Adrenal gland (tissue), 5 donors: ENCODE results near the gene MKNK1.

ENCODE experiments used
- POLR2A ChIP-seq, 2 donors: fragments of 450-650 bp; IDR thresholded peaks; one replicate each; pipeline ENCODE4 v1.6.1; 2017; ENCODE audit warnings: antibody characterized with exemption in 2 of 2, mild to moderate bottlenecking in 2 of 2, moderate library complexity in 1 of 2
- TF ChIP-seq, protein P1 (sequence below), 6 experiments: fragments of 450-650 bp in 4 of 6; fragments of 200-600 bp in 2 of 6; sonication (generic) in 1 of 6; IDR thresholded peaks; 1 replicate in 5 of 6; 2 replicates in 1 of 6; pipeline versions ENCODE4 v1.5.1 to v1.8.0; 2016 to 2021; ENCODE audit warnings: antibody characterized with exemption in 6 of 6, mild to moderate bottlenecking in 2 of 6, moderate library complexity in 1 of 6
- donor health status: DM: no; HTN: no; CAD: no.

DNA sequence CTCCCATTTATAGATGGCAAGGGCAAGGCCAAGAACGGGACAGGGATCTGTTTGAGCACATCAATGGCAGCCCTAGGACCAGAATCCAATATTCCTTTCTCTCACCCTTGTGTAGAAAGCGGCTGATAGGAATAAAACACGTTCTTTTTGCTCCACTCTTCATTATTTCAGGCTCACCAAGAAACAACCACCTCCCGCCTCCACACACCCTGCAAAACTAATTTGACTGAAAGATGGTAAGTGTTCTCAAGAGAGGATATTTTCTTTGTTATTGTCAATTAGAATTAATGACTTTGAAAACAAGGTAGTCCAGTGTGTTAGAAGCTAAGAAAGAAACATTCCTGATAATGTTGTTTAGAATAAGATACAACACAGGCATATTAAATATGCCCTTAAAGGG lies 40.7 kb downstream of the MKNK1 start:
- TF ChIP-seq, protein P1, sequence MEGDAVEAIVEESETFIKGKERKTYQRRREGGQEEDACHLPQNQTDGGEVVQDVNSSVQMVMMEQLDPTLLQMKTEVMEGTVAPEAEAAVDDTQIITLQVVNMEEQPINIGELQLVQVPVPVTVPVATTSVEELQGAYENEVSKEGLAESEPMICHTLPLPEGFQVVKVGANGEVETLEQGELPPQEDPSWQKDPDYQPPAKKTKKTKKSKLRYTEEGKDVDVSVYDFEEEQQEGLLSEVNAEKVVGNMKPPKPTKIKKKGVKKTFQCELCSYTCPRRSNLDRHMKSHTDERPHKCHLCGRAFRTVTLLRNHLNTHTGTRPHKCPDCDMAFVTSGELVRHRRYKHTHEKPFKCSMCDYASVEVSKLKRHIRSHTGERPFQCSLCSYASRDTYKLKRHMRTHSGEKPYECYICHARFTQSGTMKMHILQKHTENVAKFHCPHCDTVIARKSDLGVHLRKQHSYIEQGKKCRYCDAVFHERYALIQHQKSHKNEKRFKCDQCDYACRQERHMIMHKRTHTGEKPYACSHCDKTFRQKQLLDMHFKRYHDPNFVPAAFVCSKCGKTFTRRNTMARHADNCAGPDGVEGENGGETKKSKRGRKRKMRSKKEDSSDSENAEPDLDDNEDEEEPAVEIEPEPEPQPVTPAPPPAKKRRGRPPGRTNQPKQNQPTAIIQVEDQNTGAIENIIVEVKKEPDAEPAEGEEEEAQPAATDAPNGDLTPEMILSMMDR (IDR thresholded peaks at IDR 0.05), result no peak
- TF ChIP-seq POLR2A (IDR thresholded peaks at IDR 0.05), result no peak
